Mesenchymal stem cell (in vitro differentiated cells and primary cell): ENCODE results near the gene TBX21.

Source experiments
- DNase-seq: peaks from one replicate; pipeline ENCODE4 v3.0.0-alpha.2; 2013
- H2AFZ ChIP-seq: one replicate; pipeline ENCODE4 v1.6.1; 2013; ENCODE audit warnings: low read depth, mild to moderate bottlenecking, control low read depth, inconsistent platforms, low read length, moderate library complexity
- H2AK5ac ChIP-seq: 2 replicates; pipeline ENCODE4 v1.6.1; 2013; ENCODE audit warnings: low read length, moderate library complexity, mild to moderate bottlenecking, inconsistent platforms; ENCODE audit not compliant: severe bottlenecking
- H2BK120ac ChIP-seq: one replicate; pipeline ENCODE4 v1.6.1; 2013; ENCODE audit warnings: low read depth, mild to moderate bottlenecking, inconsistent platforms, low read length, moderate library complexity
- H2BK12ac ChIP-seq, 2 experiments: one replicate each; pipeline ENCODE4 v1.6.1; 2013; ENCODE audit warnings: inconsistent platforms in 2 of 2, low read length in 2 of 2, mild to moderate bottlenecking in 2 of 2, moderate library complexity in 2 of 2, control low read depth in 1 of 2
- H2BK15ac ChIP-seq: one replicate; pipeline ENCODE4 v1.6.1; 2013; ENCODE audit warnings: mild to moderate bottlenecking, low read depth, inconsistent platforms; ENCODE audit not compliant: poor library complexity, severe bottlenecking
- H2BK5ac ChIP-seq: 2 replicates; pipeline ENCODE4 v1.6.1; 2013; ENCODE audit warnings: low read depth, mild to moderate bottlenecking, low read length, control low read depth, inconsistent platforms; ENCODE audit not compliant: poor library complexity, severe bottlenecking
- H3K14ac ChIP-seq, 2 experiments: one replicate each; pipeline ENCODE4 v1.6.1; 2013; ENCODE audit warnings: inconsistent platforms in 2 of 2, low read length in 2 of 2, control low read depth in 1 of 2, mild to moderate bottlenecking in 1 of 2, moderate library complexity in 1 of 2
- H3K18ac ChIP-seq, 2 experiments: one replicate each; pipeline ENCODE4 v1.6.1; 2013; ENCODE audit warnings: inconsistent platforms in 2 of 2, low read length in 2 of 2, control low read depth in 1 of 2, low read depth in 1 of 2, mild to moderate bottlenecking in 1 of 2
- H3K23ac ChIP-seq, 2 experiments: one replicate each; pipeline ENCODE4 v1.6.1; 2013; ENCODE audit warnings: inconsistent platforms in 2 of 2, low read length in 2 of 2, mild to moderate bottlenecking in 2 of 2, moderate library complexity in 2 of 2, control low read depth in 1 of 2
- H3K27ac ChIP-seq: 2 replicates; pipeline ENCODE4 v1.5.1; 2013; ENCODE audit warnings: mild to moderate bottlenecking, moderate library complexity, low read length, control low read depth, inconsistent platforms; ENCODE audit not compliant: poor library complexity, severe bottlenecking
- H3K27me3 ChIP-seq, 2 experiments: 2 replicates each; pipeline versions ENCODE4 v1.6.1 to v1.7.0; 2013; ENCODE audit warnings: low read length in 2 of 2, mild to moderate bottlenecking in 2 of 2, moderate library complexity in 2 of 2, control low read depth in 1 of 2, inconsistent platforms in 1 of 2; ENCODE audit not compliant: control insufficient read depth in 1 of 2, insufficient read depth in 1 of 2
- H3K36me3 ChIP-seq, 2 experiments: 2 replicates each; pipeline versions ENCODE4 v1.6.1 to v1.7.0; 2013; ENCODE audit warnings: low read length in 2 of 2, control low read depth in 1 of 2, inconsistent platforms in 1 of 2, low read depth in 1 of 2, mild to moderate bottlenecking in 1 of 2; ENCODE audit not compliant: insufficient read depth in 2 of 2, control insufficient read depth in 1 of 2
- H3K4ac ChIP-seq, 2 experiments: one replicate each; pipeline ENCODE4 v1.6.1; 2013; ENCODE audit warnings: inconsistent platforms in 2 of 2, low read length in 2 of 2, mild to moderate bottlenecking in 2 of 2, moderate library complexity in 2 of 2, control low read depth in 1 of 2, low read depth in 1 of 2
- H3K4me1 ChIP-seq: 2 replicates; pipeline ENCODE4 v1.6.1; 2013; ENCODE audit warnings: low read depth, low read length, control low read depth; ENCODE audit not compliant: control insufficient read depth, insufficient read depth
- H3K4me2 ChIP-seq: 2 replicates; pipeline ENCODE4 v1.6.1; 2013; ENCODE audit warnings: low read length, mild to moderate bottlenecking, inconsistent platforms; ENCODE audit not compliant: poor library complexity, severe bottlenecking
- H3K4me3 ChIP-seq, 2 experiments: 2 replicates each; pipeline versions ENCODE4 v1.5.1 to v1.7.0; 2013; ENCODE audit warnings: low read length in 2 of 2, mild to moderate bottlenecking in 2 of 2, control low read depth in 1 of 2, low read depth in 1 of 2; ENCODE audit not compliant: insufficient read depth in 1 of 2
- H3K79me1 ChIP-seq: replicated peaks from 2 replicates; pipeline ENCODE4 v1.6.1; 2013; ENCODE audit warnings: mild to moderate bottlenecking, control low read depth, low read length, inconsistent platforms; ENCODE audit not compliant: poor library complexity, severe bottlenecking
- H3K9ac ChIP-seq: 2 replicates; pipeline ENCODE4 v1.7.0; 2013; ENCODE audit warnings: mild to moderate bottlenecking, low read length, moderate library complexity
- H3K9me3 ChIP-seq: 2 replicates; pipeline ENCODE4 v1.7.0; 2013; ENCODE audit warnings: mild to moderate bottlenecking, low read length; ENCODE audit not compliant: control insufficient read depth
- H4K8ac ChIP-seq: one replicate; pipeline ENCODE4 v1.6.1; 2013; ENCODE audit warnings: inconsistent platforms, mild to moderate bottlenecking, low read length, moderate library complexity
- H4K91ac ChIP-seq: one replicate; pipeline ENCODE4 v1.6.1; 2013; ENCODE audit warnings: mild to moderate bottlenecking, low read length, inconsistent platforms
- WGBS: methylation state at CpG from one replicate; pipeline ENCODE4 v1.1.7; 2013; ENCODE audit warnings: mixed read lengths; 5-methylcytosine and 5-hydroxymethylcytosine counted together

TBX21 gene

DNA sequence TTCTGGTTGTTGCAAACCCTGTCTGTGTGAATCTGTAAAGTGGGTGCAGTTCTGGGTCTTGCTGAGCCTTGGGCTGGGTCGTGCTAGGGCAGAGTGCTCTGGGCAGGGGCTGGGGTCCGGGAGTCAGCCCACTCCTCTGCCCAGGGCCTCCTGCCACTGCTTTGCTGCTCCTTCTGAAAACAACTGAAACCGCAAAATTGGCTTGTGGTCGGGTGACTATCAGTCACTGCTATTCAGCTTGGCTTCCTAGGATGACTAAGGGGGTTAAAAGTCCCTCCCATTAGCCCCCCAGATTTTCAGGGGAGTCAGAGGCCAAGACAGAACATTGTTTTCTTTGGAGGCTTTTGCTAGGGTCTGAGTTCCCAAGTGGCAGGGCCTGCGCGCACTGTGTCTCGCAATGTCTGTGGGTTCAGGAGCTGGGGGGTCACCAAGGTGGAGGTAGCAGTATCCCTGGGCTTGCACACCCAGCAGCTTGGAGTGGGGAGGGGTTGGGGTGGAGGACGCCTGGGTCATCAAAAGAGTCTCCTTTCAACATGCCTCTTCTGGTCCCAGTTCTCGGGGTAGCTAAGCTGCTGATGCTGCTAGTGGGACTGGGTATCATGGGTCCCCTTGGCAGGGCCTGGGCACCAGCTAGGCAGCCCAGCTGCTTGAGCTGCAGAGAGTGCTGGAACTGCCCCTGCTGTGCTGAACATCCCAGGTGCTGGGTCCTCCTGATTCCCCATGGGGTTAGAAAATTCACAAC is 13.5 kb upstream of the TBX21 start:
- Histone ChIP-seq H3K36me3 (no peaks in the 10 kb centered on the region), H4K8ac (no peak overlapping the region), H3K4ac (no peak overlapping the region), H3K14ac (no peak overlapping the region), H3K4me2 (peak overlapping the region; percentile 26), H2BK15ac (no peak overlapping the region), H3K27ac (peak overlapping the region; percentile 22), H3K4me1 (peaks cover 42% of the 10 kb centered on the region), H2AFZ (no peak overlapping the region), H3K4me3 (no peak overlapping the region), H2BK120ac (no peak overlapping the region), H2BK12ac (no peak overlapping the region), H3K9ac (peak overlapping the region; percentile 52), H3K27me3 (peaks cover 51 to 89% of the 10 kb centered on the region in 2 experiments), H3K23ac (no peak overlapping the region), H2AK5ac (peak overlapping the region; percentile 52), H4K91ac (no peak overlapping the region), H3K79me1 (no peaks in the 10 kb centered on the region), H3K9me3 (no peaks in the 10 kb centered on the region), H2BK5ac (no peak overlapping the region), H3K18ac (no peak overlapping the region)
- WGBS = 62% methylated on average over 9 of the region's 9 CpGs
- DNase-seq = peak; percentile 65

DNA sequence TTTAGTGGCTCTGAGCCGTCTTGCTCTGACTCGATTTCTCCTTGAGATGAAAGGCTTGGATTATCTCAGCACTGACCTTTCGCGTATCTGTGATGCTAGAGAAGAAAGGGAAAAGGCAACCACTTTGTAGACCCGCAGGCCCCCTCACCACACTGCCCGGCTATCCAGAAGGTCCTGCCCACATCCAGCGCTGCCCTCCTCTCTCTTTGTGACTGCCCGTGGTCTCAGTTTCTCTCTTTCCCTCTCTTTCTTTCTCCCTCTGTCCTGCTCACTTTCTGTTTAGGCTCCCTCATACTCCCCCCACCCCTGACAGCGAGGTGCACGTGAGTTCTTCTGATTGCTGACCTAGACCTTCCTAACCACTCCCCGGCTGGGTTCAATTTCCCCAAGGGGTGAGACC is 12.8 kb upstream of the TBX21 start:
- H2AK5ac ChIP-seq = no peak overlapping the region
- peaks cover 51 to 89% of the 10 kb centered on the region in 2 experiments for H3K27me3 ChIP-seq
- no peak overlapping the region for H2BK5ac ChIP-seq
- WGBS = 68% methylated on average over 10 of the region's 11 CpGs
- no peak overlapping the region for H2BK120ac ChIP-seq
- peaks cover 42% of the 10 kb centered on the region for H3K4me1 ChIP-seq
- H3K9me3 ChIP-seq = no peaks in the 10 kb centered on the region
- H4K91ac ChIP-seq = no peak overlapping the region
- H3K14ac ChIP-seq = no peak overlapping the region
- no peak for DNase-seq
- no peaks in the 10 kb centered on the region for H3K36me3 ChIP-seq
- H3K23ac ChIP-seq = no peak overlapping the region
- no peak overlapping the region for H3K9ac ChIP-seq
- no peak overlapping the region for H3K18ac ChIP-seq
- no peak overlapping the region for H4K8ac ChIP-seq
- H3K27ac ChIP-seq = no peak overlapping the region
- no peaks in the 10 kb centered on the region for H3K79me1 ChIP-seq
- H3K4ac ChIP-seq = no peak overlapping the region
- H3K4me3 ChIP-seq = no peak overlapping the region
- H2AFZ ChIP-seq = no peak overlapping the region
- H2BK15ac ChIP-seq = no peak overlapping the region
- peak overlapping the region in 1 of 2 experiments; percentile 13 for H2BK12ac ChIP-seq
- H3K4me2 ChIP-seq = no peak overlapping the region

DNA sequence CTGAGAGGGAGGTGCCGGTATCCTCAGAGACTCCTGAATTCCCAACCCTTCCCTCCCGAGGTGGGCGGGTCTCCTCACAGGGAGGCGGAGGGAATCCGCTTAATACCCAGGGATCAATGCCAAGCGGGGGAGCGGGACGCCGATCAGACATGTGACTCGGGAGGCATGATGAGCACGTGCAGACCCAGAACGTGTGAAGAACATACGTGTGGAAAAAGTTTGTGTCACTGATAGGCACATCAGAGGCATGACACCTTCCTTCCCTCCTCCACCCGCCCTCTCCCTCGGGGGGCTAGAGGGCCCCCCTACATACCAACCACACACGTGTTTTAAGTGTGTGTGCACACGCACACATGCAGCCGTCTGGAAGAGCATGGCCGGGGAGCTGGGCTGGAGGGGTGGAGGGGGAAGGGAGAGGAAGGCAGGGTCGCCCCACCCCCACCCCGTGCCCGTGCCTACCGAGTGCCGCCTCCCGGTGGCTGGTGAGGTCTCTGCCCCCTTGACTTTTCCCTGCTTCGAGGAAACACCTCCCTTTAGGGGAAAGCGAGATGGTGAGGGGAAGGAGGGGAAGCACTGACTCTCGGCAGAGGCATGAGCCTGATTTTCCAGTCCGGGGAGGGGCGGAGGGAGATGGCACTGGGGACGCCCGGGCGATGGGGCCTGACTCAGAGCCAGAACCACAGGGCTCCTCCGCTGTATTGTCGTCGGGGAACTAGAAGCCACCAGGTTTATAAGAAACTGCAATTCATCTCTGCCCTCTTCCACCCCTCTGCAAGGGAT is 12.1 kb upstream of the TBX21 start:
- H3K23ac ChIP-seq = no peak overlapping the region
- no peak overlapping the region for H2AK5ac ChIP-seq
- H3K79me1 ChIP-seq = no peaks in the 10 kb centered on the region
- H3K18ac ChIP-seq = no peak overlapping the region
- H2BK12ac ChIP-seq = no peak overlapping the region
- H3K27ac ChIP-seq = no peak overlapping the region
- peaks cover 42% of the 10 kb centered on the region for H3K4me1 ChIP-seq
- H2BK5ac ChIP-seq = no peak overlapping the region
- no peak overlapping the region for H3K4ac ChIP-seq
- no peaks in the 10 kb centered on the region for H3K9me3 ChIP-seq
- no peak overlapping the region for H2BK15ac ChIP-seq
- WGBS = 26% methylated on average over 27 of the region's 36 CpGs
- H2AFZ ChIP-seq = no peak overlapping the region
- H3K4me2 ChIP-seq = no peak overlapping the region
- no peak overlapping the region for H4K8ac ChIP-seq
- H3K36me3 ChIP-seq = no peaks in the 10 kb centered on the region
- DNase-seq = peak; percentile 65
- peaks cover 52 to 88% of the 10 kb centered on the region in 2 experiments for H3K27me3 ChIP-seq
- no peak overlapping the region for H3K4me3 ChIP-seq
- no peak overlapping the region for H3K9ac ChIP-seq
- H3K14ac ChIP-seq = peak overlapping the region in 1 of 2 experiments; percentile 11
- H2BK120ac ChIP-seq = no peak overlapping the region
- H4K91ac ChIP-seq = no peak overlapping the region

DNA sequence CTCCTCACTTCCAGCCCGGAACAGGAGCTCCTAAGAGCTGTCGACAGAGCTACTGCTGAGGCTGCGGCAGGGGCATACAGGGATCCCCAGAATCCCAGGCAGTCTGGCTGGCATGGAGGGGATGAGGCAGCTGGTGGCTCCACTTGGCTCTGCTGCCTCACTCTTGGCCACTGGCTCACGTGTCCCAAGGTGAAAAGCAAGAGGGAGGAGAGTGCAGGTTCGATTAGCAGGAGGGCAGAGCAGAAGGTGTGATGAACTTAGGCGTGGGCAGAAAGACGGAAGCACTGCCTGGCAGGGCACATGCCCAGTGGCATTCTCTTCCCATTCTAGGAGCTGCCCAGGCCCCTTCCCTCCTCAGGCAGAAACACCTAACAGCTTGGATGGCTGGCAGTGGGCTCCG is 11.3 kb upstream of the TBX21 start:
- Histone ChIP-seq H2AK5ac (no peak overlapping the region), H3K27me3 (peaks cover 52 to 89% of the 10 kb centered on the region in 2 experiments), H3K4me3 (no peak overlapping the region), H3K18ac (no peak overlapping the region), H3K4ac (no peak overlapping the region), H3K23ac (no peak overlapping the region), H3K27ac (no peak overlapping the region), H3K14ac (no peak overlapping the region), H2BK5ac (no peak overlapping the region), H3K36me3 (no peaks in the 10 kb centered on the region), H3K4me1 (peaks cover 42% of the 10 kb centered on the region), H2BK120ac (no peak overlapping the region), H2BK15ac (no peak overlapping the region), H3K9me3 (no peaks in the 10 kb centered on the region), H2AFZ (no peak overlapping the region), H3K79me1 (no peaks in the 10 kb centered on the region), H4K8ac (no peak overlapping the region), H2BK12ac (peak overlapping the region in 1 of 2 experiments; percentile 37), H3K9ac (no peak overlapping the region), H3K4me2 (no peak overlapping the region), H4K91ac (no peak overlapping the region)
- no peak for DNase-seq
- 82% methylated on average over 8 of the region's 8 CpGs for WGBS
